NCI-H2029 treated with DMSO at 0.1 percent for 48 hours (cell line): Measurements from ENCODE around the gene PRKG1.
"Not testable (repeated sequence)": the region's sequence is repeated elsewhere in the genome, so short reads cannot be mapped to it uniquely, and the experiment has no call there.

Experiments used
- DNase-seq: peaks from one replicate; lab custom pipeline; 2025; lab: John Stamatoyannopoulos, UW

PRKG1 gene

DNA sequence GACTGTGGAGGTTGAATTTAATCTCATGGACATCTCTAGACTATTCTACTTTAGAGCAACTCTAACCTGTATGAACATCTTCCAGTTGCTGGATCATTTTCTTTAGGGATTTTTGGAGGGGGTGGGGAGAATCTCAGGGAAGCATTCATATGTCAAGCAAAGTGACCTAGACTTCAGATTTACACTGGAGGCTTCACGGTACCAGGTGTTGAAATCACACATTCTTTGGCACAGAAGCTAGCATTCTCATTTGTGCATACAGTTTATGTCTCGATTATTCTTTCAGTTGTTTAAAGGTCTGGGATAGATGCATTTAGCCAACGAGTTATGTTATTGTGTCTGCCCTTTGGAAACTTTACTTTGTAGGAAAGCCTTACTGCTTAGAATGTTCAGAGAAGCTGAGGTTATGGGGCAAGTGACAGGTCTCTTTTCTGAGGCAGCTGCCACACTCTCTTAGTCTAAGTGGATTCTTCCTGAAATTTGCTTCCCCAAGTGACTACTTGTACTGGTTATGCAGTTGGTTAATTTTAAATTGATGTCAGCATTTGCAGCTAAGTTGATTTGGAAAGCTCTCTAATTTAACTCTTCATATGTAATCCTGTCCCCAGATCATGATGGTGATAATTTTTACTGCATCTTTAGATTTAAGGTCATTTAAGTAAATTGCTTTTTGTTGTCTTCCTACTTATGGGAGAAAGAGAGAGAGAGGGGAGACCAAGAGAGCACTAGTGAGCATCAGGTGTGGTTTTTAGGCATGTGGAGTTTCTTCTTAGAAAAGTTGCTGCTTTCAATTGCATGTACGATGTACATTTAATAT lies 153.8 kb downstream of the PRKG1 start:
- DNase-seq = no peak

DNA sequence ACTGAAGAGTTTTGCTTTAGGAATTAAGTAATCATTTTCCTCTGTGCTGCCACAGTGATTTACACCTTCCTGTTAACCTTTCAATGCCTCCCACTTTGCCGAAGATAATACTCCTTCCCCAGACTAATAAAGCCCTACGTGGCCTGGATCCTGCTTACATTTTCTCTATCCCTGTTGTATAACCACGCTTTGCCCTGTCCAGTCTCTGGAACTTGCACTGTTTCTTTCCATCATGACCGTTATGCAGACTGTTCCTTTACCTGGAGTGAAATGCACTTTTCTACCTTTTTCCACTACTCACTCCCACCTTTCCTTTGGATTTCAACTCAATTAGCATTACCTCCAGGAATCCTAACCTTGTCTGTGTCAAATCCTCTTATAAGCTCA lies 154.4 kb downstream of the PRKG1 start:
- no peak for DNase-seq

DNA sequence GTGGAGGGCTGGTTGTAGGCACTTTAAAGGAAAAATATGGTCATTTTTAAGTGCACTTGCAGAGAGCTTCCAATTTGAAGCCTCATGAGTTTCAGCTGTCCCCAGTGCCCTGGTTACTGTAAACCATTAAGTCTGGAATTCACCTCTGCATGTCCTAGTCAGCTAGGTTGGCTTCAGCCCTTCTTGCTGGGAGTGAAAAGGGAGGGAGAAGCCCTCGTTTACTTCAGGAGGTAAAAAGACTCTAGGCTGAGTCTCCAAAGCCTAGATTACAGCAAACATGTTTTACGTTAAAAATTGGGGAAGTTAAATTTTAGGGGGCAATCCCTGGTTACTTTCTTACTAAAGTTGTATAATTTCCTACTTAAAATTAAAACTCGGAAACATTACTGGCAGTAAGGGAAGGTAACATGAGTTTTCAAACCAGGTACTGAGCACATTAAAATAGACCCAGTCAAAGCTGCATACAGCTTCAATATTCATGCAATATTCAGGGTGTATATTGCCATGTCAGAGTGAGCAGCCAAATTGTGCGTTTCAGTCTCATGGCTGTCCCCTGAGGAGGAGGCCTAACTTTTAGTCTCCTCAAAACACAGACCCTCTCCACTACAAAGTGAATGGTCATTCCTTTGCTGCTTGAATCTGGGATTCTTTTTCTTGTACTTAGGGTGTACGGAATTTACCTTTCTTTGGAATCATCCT lies 156.7 kb downstream of the PRKG1 start:
- no peak for DNase-seq

DNA sequence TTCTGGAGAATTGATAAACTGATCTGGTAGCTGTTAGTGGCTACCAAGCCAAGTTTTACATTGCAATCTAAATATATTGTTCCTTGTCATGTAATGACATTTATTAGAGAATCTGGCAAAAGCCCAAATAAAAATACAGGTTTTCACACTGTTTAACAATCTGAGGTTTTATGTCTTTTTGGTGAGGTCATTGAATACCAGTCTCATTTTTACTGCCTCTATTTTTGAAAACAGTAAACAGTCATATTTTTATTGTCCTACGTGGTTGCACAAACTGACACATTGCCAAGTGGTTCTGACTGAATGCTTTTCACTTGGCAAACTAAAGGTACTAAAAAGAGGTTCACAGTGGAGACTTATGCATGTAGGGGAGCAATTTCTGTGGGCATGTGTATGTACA lies 157.5 kb downstream of the PRKG1 start:
- no peak for DNase-seq

DNA sequence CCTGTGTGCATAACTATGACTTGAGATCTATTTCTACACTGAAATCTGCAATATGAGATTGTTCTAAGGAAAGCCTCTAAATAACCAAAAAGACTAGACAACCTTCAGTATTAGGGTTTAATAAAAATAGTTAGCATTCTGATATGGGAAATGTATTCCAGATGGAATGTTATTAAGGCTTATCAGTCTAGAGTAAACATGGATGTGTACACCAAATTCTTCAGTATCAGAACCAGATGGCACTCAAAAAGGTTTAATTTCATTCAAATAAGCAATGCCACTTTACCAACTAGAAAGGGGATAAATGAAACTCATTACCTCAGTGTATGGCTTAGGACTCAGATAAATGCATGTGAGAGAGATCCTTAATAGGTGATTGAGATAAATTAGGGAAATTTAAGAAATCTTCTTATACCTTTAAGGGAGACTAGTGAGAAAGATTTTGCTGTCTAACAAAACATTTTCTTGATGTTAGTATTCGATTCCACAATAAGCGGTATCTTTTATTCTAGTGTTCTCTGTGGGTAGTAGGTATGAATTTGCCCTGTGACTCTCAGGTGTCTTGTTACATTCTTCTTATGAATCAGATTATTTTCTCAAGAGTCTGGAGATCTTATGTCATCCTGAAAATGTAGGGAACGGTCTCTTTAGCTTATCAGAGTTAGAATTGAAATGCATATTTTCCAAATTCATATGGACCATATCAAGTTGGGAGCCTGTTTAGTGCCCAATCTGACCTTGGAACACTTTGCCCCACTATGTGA lies 159.2 kb downstream of the PRKG1 start:
- DNase-seq = no peak

DNA sequence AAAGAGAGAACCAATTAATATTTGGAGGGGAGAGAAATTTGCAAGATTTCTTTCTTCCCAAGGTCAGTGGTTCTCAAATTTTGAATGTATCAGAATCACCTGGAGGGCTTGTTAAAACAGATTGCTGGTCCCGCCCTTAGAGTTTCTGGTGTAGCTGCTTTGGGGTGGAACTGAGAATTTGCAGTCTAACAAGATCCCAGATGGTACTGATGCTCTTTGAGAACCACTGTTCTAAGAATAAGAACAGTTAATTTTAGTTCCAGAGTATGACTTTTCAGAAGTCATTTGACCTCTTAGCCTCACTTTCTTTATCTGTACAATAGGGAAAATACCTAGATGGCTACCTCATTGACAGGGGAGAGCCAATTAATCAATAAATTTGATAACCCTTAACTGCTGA lies 161.6 kb downstream of the PRKG1 start:
- no peak for DNase-seq

DNA sequence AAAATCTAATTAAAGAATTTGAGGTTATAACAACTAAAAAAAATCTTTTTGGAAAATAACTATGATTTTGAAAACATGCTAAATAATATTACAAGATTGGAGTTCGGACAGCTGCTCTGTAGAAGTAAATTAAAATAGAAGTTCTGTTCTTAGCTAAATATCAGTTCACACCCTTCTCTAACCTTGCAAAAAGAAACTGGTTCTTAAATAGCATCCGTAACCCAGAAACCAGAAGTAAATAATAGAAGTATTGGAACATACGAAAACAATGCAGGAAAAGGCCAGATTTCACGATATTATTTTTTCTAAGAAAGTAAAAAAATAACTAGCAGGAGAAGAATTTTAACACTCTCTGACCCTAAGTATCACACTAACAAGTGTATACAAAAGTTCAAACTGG lies 164.7 kb downstream of the PRKG1 start:
- DNase-seq = no peak

DNA sequence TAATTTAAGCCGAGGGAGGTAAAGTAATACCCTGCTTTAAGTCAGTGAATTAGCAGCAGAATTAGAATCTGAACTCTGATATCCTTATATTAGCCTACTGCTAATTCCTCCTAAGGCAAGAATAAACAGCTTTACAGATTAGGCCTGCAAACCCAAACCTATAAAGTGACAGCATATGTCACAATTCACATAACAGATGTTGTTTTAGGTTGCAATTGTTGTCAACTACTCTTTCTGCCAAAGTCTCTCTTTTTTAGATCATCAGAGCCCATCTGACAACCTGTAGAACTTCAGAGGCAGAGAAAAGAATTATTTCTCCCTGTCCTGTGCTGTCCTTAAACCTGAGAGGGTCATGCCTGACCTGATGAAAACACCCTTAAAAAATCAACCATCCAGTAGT lies 167.2 kb downstream of the PRKG1 start:
- no peak for DNase-seq

DNA sequence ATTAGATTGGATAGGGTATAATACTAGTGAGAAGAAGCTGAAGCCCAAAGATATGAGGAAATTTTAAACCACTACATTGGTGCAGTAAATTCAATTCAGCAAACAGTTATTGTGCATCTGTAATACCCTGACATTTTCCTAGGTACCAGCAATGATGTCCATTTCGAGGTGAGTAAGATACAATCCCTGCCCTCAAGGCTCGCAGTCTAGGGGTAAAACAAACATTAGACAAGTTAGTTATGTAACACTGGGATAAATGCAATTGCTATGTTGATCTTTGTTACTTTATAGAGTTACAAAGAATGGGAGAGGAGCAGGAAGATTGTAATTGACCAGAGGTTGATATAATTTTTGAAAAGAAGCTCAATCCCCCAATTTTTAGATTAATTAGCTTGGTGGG lies 168.1 kb downstream of the PRKG1 start:
- DNase-seq = no peak

DNA sequence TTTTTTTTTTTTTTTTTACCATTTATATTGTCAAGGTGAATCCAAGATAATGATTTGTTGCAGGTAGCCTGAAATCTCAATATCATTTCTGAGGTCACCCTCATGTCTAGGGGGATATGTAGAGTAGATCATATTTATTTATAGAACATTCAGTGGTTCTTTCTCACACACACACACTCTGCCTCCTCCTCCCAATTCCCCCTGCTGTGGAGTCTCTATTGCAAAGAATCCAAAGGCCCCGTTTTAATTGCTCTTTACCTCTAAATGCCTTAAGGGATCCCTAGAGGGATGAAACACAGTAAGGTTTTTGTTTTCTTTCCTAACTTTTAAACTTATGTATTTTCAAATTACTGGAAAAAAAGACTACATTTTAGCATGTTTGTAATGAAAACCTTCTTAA lies 170.0 kb downstream of the PRKG1 start:
- DNase-seq = no peak

DNA sequence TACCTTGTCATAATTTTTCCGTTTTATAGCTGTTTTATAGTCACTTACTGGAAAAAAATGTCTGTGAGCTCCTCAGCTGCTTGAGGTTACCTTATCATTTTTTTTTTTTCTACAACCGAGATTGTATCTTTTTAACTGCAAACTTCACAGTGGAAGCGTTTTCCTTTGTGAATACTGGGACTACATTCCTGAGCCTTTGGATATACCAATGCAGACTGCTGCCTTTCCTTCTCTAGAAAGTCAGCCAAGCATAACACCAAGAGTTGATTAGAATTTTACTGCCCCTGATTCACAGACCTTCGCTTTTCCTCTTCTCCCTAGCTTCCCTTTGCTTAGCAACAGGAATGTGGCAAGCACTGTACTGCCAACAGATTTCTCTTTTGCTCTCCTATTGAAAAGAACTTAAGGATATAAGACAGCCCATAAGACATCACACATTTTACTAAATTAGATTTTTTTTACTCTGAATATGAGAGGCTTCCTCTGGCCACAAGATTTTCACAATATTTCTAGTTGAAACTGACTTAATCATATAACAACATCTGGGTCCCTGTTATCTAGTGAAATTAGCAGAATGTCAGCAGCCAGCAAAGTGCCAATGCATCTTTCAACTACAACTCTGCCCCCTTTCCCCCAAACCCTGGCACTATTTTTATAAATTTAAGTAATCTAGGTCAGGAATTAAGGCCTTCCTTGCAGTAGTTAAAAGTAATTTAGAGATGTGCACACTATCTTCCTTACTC lies 170.6 kb downstream of the PRKG1 start:
- DNase-seq = no peak

DNA sequence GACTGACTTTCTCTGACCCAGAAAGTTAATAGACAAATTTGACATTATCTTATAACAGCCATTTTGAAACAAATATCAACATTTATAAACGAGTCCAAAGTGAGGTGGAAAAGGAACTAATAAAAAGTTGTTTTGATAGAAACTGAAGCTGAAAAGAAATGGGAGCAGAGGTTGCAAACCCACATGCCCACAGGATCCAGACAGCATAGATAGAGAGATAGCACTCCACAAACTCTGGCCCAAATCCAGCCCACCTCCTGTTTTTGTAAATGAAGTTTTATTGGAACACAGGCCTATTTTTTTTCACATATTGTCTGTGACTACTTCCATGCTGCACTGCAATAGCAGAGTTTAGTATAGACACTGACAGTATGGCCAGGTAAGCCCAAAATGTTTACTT lies 171.9 kb downstream of the PRKG1 start:
- DNase-seq = no peak

DNA sequence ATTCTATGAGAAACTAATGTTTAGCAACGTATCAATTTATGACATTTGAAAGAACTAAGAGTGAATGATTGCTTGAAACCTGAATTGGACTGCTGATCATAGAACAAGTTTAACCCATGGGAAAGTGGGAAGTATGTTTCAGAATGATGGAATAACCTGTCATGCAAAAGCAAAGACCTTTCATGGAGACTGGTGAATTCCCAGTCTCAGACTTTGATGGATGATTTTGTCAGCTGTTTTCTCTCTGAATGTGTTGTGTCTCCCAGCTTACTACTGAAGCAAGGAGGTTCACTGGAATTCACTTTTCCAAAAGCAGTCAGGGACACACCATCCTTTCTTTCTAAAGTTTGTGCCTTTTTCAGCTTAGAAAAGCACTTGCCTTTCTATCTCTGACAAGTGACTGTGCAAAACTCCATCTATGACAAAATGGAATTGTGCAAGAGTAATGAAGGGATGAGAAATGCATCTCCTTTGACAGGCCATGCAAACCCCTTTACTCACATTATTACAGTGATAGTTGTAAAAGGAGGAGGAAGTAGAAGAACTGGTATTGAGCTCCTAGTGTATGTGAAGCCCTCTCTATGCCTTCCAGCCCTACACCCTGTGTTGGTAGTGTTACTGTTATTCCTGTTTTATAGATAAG lies 176.1 kb downstream of the PRKG1 start:
- DNase-seq = no peak

DNA sequence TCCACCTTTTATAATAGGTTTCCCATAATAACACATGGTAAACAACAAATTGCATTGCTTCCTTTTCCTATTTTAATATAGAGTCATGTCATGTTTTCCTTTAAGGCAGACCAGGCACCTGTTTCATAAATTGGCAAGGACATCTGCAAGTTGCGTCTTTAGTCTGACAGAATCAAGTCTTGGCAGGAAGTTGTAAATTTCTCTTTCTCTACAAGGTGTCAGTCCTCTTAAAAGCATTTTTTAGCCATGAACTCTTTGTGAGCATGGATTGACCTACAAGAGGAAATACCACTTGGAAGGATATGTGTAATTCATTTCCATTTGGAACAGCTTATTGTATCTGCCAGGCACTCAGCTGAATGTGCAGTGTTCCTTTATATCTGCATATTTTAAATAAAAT lies 176.8 kb downstream of the PRKG1 start:
- DNase-seq = no peak

DNA sequence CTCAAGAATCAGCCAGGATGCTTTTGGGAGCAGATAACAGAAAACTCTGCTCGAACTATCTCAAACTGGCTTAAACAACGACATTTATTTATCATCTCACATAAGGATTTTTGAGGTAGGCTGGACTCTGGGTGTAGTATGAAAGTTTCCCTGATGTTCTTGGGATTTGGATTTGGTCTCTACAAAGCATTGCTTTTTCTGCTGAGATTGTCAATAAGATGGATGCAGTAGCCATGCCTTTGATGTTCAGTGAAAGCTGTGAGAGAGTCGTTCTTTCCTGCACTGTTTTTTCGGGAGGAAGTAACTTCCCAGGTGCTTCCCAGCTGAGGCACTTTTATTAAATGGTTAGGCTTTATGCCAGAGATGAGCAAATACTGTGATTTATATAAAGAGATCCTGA lies 181.1 kb downstream of the PRKG1 start:
- no peak for DNase-seq

DNA sequence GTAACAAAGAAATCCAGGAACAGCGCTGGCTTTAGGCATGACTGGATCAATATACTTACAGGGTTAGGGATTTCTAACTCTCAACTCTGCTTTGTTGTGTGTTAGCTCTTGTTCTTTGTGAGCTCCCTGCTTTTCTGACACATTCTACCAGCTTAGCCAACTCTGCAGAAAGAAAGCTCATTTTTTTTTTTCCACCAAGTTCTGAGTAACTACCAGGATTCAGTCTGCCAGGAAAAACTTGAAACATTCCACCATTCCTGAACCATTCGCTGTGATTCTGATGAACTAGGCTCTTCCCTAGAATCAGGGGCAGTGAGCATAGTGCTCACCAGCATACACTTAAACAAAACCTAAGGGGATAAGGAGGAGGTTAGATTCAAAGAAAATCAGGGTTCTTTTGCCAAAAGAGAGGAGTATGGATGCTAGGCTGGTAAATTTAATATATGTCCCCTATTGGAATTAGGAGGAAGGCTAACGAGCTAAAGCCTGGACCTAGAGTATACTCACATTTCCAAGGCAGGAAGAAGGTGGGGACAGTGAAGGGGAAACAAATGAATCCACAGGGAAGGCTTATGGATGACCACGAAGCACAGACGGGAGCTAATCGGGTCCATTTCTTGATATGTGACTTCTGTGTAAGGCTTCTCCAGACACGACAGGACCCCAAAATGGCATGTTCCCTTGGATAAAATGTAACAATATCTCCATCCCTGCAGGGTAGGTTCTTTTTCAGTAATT lies 183.4 kb downstream of the PRKG1 start:
- DNase-seq = no peak

DNA sequence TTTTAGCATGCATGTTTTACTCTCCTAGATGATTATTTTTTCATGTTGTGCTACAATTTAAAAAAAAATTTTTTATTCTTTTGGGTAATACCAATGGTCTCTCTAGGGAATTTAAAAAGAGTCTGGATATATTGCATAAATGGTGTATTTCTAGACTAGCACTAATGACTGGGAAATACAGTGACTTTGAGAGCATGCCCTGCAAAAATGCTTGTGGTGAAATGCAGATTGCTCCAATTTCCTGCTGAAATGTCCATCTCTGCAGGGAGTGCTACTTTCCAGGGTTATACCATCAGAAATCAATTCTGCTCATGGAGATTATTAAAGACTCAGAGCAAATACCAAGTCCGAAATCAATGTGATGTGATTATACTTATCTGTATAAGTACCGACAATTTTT lies 186.1 kb downstream of the PRKG1 start:
- no peak for DNase-seq

DNA sequence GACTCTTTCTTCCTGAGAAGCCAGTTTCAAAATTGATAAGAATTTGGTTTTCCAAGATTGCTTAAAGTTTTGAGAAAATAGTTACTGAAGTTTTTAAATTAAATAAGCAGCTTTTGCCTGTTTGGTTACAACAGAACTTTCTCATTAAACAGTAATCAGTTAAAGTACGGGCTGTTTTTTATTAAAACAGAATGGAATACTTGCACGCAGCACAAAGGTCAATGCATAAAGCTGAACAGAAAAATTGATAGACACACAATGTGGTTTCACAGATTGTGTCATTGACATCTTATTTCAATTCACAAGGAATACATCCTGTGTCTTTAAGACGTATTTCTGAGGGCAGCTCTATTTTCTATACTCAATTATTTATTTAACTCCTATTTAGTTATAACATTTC lies 192.2 kb downstream of the PRKG1 start:
- no peak for DNase-seq

DNA sequence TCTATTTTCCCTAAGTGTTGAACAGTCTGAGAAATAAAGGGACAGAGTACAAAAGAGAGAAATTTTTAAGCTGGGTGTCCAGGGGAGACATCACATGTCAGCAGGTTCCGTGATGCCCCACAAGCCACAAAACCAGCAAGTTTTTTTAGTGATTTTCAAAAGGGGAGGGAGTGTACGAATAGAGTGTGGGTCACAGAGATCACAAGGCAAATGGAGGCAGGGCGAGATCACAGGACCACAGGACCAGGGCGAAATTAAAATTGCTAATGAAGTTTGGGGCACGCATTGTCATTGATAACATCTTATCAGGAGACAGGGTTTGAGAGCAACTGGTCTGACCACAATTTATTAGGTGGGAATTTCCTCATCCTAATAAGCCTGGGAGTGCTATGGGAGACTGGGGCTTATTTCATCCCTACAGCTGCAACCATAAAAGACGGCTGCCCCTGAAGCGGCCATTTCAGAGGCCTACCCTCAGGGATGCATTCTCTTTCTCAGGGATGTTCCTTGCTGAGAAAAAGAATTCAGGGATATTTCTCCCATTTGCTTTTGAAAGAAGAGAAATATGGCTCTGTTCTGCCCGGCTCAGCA lies 193.8 kb downstream of the PRKG1 start:
- DNase-seq = not testable (repeated sequence)

DNA sequence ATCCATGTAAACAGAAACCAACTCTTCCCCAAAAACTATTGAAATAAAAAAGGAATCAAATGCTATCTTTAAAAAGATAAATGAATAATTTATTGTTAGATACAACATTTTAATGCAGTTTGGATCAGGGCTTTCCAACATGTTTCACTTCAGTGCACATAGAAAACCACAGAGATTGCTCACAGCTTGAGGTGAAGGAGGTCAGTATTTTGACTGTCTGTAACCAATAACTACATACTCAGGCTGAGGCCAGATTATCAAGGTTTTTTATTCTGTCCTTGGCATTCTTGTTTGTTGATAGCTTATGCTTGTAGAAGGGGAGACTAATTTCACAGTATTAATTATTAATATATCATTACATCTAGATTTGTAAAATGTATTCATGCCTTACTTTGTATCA lies 195.5 kb downstream of the PRKG1 start:
- no peak for DNase-seq
